GM12878 (cell line): ENCODE measurements around the gene ARMS2. TPM values are rescaled to one million over a fixed set of nuclear protein-coding genes. Genes with fewer than 3 reads are reported as not detected.

Experiments
- ATAC-seq: fragments of 200-7000 bp; cut with Tn5 transposase; 3 replicates; pipeline ENCODE4 v1.9.1; 2020; ENCODE audit warnings: mild to moderate bottlenecking, moderate library complexity
- BruUV-seq: library from RNA; stranded (reverse); fragments of 400-500 nt; replicated peaks from 2 replicates; lab custom pipeline; 2021; lab: Mats Ljungman, UMichigan
- CTCF ChIA-PET: fragments of 300-600 bp; sonication (Branson Sonifier 250); formaldehyde crosslinking; extraction: SDS; loops from one replicate; lab custom pipeline; 2021; ENCODE audit warnings: inconsistent platforms; lab: Yijun Ruan, JAX
- POLR2A ChIA-PET: fragments of 350-600 bp; formaldehyde crosslinking; extraction: SDS; loops from one replicate; lab custom pipeline; 2021; ENCODE audit warnings: inconsistent platforms; lab: Charles Lee
- RAD21 ChIA-PET: fragments of 300-600 bp; sonication (Branson Sonifier 250); formaldehyde crosslinking; loops from one replicate; lab custom pipeline; 2023; ENCODE audit warnings: antibody characterized with exemption; ENCODE audit not compliant: unreplicated experiment; lab: Charles Lee
- SMC1A ChIA-PET: fragments of 300-600 bp; sonication (Branson Sonifier 250); formaldehyde crosslinking; loops from one replicate; lab custom pipeline; 2023; ENCODE audit not compliant: unreplicated experiment, uncharacterized antibody; lab: Charles Lee
- DNase-seq: peaks from one replicate; pipeline ENCODE4 v3.0.0-alpha.2; 2011; ENCODE audit warnings: low read depth, low spot score
- FAIRE-seq: peaks from 3 replicates; lab custom pipeline; 2011; peaks lifted over from hg19 to GRCh38; lab: Jason Lieb, UNC
- H2AFZ ChIP-seq: 2 replicates; pipeline ENCODE4 v1.6.0; 2011; ENCODE audit warnings: low read depth, low read length, control low read depth; ENCODE audit not compliant: control insufficient read depth
- H3K27ac ChIP-seq: 2 replicates; pipeline ENCODE4 v1.5.1; 2011; ENCODE audit warnings: control low read depth; ENCODE audit not compliant: control insufficient read depth, insufficient read depth
- H3K27me3 ChIP-seq, 2 experiments: replicated peaks in 1 of 2; 2 replicates each; pipeline versions ENCODE4 v1.6.0 to v1.6.1; 2011; ENCODE audit warnings: low read length in 1 of 2; ENCODE audit not compliant: control insufficient read depth in 2 of 2, insufficient read depth in 2 of 2
- H3K36me3 ChIP-seq, 2 experiments: 2 replicates each; pipeline ENCODE4 v1.5.1; 2011; ENCODE audit warnings: low read length in 1 of 2; ENCODE audit not compliant: control insufficient read depth in 2 of 2, insufficient read depth in 2 of 2
- H3K4me1 ChIP-seq: 2 replicates; pipeline ENCODE4 v1.6.1; 2011; ENCODE audit warnings: mild to moderate bottlenecking, low read length, moderate library complexity, mixed read lengths; ENCODE audit not compliant: control insufficient read depth, insufficient read depth
- H3K4me2 ChIP-seq: 2 replicates; pipeline ENCODE4 v1.6.0; 2011; ENCODE audit warnings: control low read depth; ENCODE audit not compliant: control insufficient read depth, insufficient read depth
- H3K4me3 ChIP-seq: fragments of 200-600 bp; sonication (generic); 2 replicates; pipeline ENCODE4 v1.5.1; 2016
- H3K79me2 ChIP-seq: 2 replicates; pipeline ENCODE4 v1.6.0; 2011; ENCODE audit warnings: low read length; ENCODE audit not compliant: control insufficient read depth, insufficient read depth
- H3K9ac ChIP-seq: 2 replicates; pipeline ENCODE4 v1.8.0; 2011; ENCODE audit warnings: low read length, control low read depth, mixed read lengths; ENCODE audit not compliant: control insufficient read depth, insufficient read depth
- H3K9me3 ChIP-seq: replicated peaks from 3 replicates; pipeline ENCODE4 v1.5.1; 2011; ENCODE audit warnings: mild to moderate bottlenecking, low read length; ENCODE audit not compliant: control insufficient read depth, insufficient read depth
- H4K20me1 ChIP-seq: 2 replicates; pipeline ENCODE4 v1.6.0; 2011; ENCODE audit not compliant: control insufficient read depth, insufficient read depth
- BRCA1 ChIP-seq: IDR thresholded peaks from 2 replicates; pipeline ENCODE4 v1.6.1; 2011; ENCODE audit warnings: low read depth, low read length, improper control_type of control experiment
- CREB1 ChIP-seq: IDR thresholded peaks from 2 replicates; pipeline ENCODE4 v1.6.1; 2012; ENCODE audit warnings: low read depth, mild to moderate bottlenecking, inconsistent platforms
- IRF3 ChIP-seq: fragments of 450-650 bp; IDR thresholded peaks from 2 replicates; pipeline ENCODE4 v1.6.1; 2014; ENCODE audit warnings: mild to moderate bottlenecking
- KDM1A ChIP-seq: fragments of 200-600 bp; sonication (generic); IDR thresholded peaks from 2 replicates; pipeline ENCODE4 v1.6.1; 2016; ENCODE audit warnings: borderline replicate concordance
- MEF2B ChIP-seq: fragments of 450-650 bp; IDR thresholded peaks from 2 replicates; pipeline ENCODE4 v1.6.1; 2018; ENCODE audit warnings: mild to moderate bottlenecking, moderate library complexity; ENCODE audit not compliant: partially characterized antibody, poor library complexity, severe bottlenecking
- POLR2A ChIP-seq: IDR thresholded peaks from 2 replicates; pipeline ENCODE4 v1.6.1; 2011; ENCODE audit warnings: low read depth, mild to moderate bottlenecking, low read length
- POU2F2 ChIP-seq: IDR thresholded peaks from 3 replicates; pipeline ENCODE4 v1.6.1; 2011; ENCODE audit warnings: low read depth, mild to moderate bottlenecking, low read length, borderline replicate concordance
- RAD51 ChIP-seq: fragments of 450-650 bp; IDR thresholded peaks from 2 replicates; pipeline ENCODE4 v1.6.1; 2016; ENCODE audit warnings: moderate library complexity, mild to moderate bottlenecking, inconsistent platforms
- RELB ChIP-seq: fragments of 450-650 bp; IDR thresholded peaks from 2 replicates; pipeline ENCODE4 v1.6.1; 2017; ENCODE audit warnings: low read depth, mild to moderate bottlenecking, moderate library complexity
- RFX5 ChIP-seq: IDR thresholded peaks from 2 replicates; pipeline ENCODE4 v1.6.1; 2011; ENCODE audit warnings: low read depth, low read length, improper control_type of control experiment
- SMAD1 ChIP-seq: fragments of 450-650 bp; IDR thresholded peaks from 2 replicates; pipeline ENCODE4 v1.6.1; 2018; ENCODE audit warnings: mild to moderate bottlenecking, low read depth; ENCODE audit not compliant: partially characterized antibody
- SP1 ChIP-seq: IDR thresholded peaks from one replicate; pipeline ENCODE4 v1.6.1; 2011; ENCODE audit warnings: low read depth, low read length
- TCF12 ChIP-seq: IDR thresholded peaks from 2 replicates; pipeline ENCODE4 v1.6.1; 2011; ENCODE audit warnings: low read depth, mild to moderate bottlenecking, low read length
- YBX1 ChIP-seq: fragments of 450-650 bp; IDR thresholded peaks from 2 replicates; pipeline ENCODE4 v1.6.1; 2016; ENCODE audit warnings: antibody characterized with exemption
- ZBTB33 ChIP-seq: fragments of 450-650 bp; IDR thresholded peaks from 2 replicates; pipeline ENCODE4 v1.6.1; 2017; ENCODE audit warnings: mild to moderate bottlenecking
- ZBTB40 ChIP-seq: fragments of 450-650 bp; IDR thresholded peaks from 2 replicates; pipeline ENCODE4 v1.6.1; 2016; ENCODE audit warnings: mild to moderate bottlenecking, moderate library complexity, borderline replicate concordance
- ZNF207 ChIP-seq: fragments of 450-650 bp; IDR thresholded peaks from 2 replicates; pipeline ENCODE4 v1.6.1; 2014; ENCODE audit warnings: antibody characterized with exemption, mild to moderate bottlenecking, borderline replicate concordance
- ZZZ3 ChIP-seq: IDR thresholded peaks from 2 replicates; pipeline ENCODE4 v1.6.1; 2011; ENCODE audit warnings: low read depth; ENCODE audit not compliant: control insufficient read depth, insufficient read length
- WGBS: methylation state at CpG from one replicate; pipeline ENCODE4 v1.1.6; 2016; ENCODE audit warnings: low lambda C conversion rate; ENCODE audit not compliant: insufficient replicate concordance, insufficient coverage; ENCODE audit errors: missing lambda C conversion rate; 5-methylcytosine and 5-hydroxymethylcytosine counted together
- in situ Hi-C: fragments of 300-500 bp; cut with MboI; formaldehyde crosslinking; loops from 9 replicates; pipeline ENCODE4 v1.14.3; 2018; ENCODE audit warnings: mixed read lengths
- intact Hi-C: fragments of 100-400 bp; cut with micrococcal nuclease; formaldehyde crosslinking; loops from one replicate; pipeline ENCODE4 v1.14.2; 2022; ENCODE audit not compliant: unreplicated experiment
- polyA plus RNA-seq, 11 experiments: library from polyadenylated mRNA; depleted of rRNA in 4 of 11; unstranded in 6 of 11; stranded (reverse) in 5 of 11; fragments of >200 nt; fragmentation: Nextera tagmentation in 4 of 11; fragmentation: Illumina TruSeq in 1 of 11; extraction: Ambion mirVana in 4 of 11; extraction: Trizol in 1 of 11; gene quantifications; 1 replicate in 1 of 11; 2 replicates in 10 of 11; pipeline versions ENCODE4 v1.2.1 to v1.2.3, GENCODE V29; 2011 to 2016; ENCODE audit warnings: inconsistent platforms in 2 of 11, missing spikeins in 2 of 11, low read depth in 1 of 11
- total RNA-seq, 4 experiments: library from RNA; depleted of rRNA in 3 of 4; stranded (reverse); fragments of >200 nt in 3 of 4; fragmentation: Illumina TruSeq in 1 of 4; extraction: Trizol in 1 of 4; gene quantifications; 2 replicates each; pipeline versions ENCODE4 v1.2.1 to v1.2.3, GENCODE V29; 2013 to 2021

The ARMS2 gene
- total and polyA plus RNA-seq, 10 of the 15 experiments (the other 5 are each of a cell fraction or from before 2014, with no cell fraction given) = not detected

GRCh38 chr10:122460891-122461293, 6.4 kb downstream of the ARMS2 start:
- ChIA-PET RAD21 (no interaction called here), SMC1A (interaction anchor here (0.6 kb wide), 1 partner anchor 109 kb away, joined by 3 read pairs; no protein-coding TSS in a partner anchor), CTCF (no interaction called here), POLR2A (no interaction called here)
- 22% methylated on average over 37 of the region's 40 CpGs for WGBS
- intact Hi-C loops = no loop called here
- BruUV-seq = no TSS peak
- TF ChIP-seq SMAD1 = no peak
- TF ChIP-seq RELB = no peak
- TF ChIP-seq ZZZ3 = no peak
- TF ChIP-seq TCF12 = no peak
- no peak for TF ChIP-seq RAD51
- no peak for TF ChIP-seq POU2F2
- TF ChIP-seq ZBTB33 = no peak
- no peak for TF ChIP-seq MEF2B
- no peak for TF ChIP-seq CREB1
- TF ChIP-seq YBX1 = no peak
- TF ChIP-seq SP1 = no peak
- no peak for TF ChIP-seq POLR2A
- no peak for TF ChIP-seq BRCA1
- no peak for TF ChIP-seq KDM1A
- no peak for TF ChIP-seq ZBTB40
- TF ChIP-seq IRF3 = no peak
- TF ChIP-seq ZNF207 = no peak
- no peak for TF ChIP-seq RFX5
- in situ Hi-C loops = no loop called here
- Histone ChIP-seq H3K27ac (no peak overlapping the region), H3K9me3 (no peaks in the 10 kb centered on the region), H3K4me1 (no peaks in the 10 kb centered on the region), H3K4me2 (no peak overlapping the region), H3K27me3 (peaks cover 1 to 14% of the 10 kb centered on the region in 2 experiments), H3K36me3 (no peaks in the 10 kb centered on the region), H4K20me1 (no peaks in the 10 kb centered on the region), H3K4me3 (no peak overlapping the region), H3K79me2 (no peaks in the 10 kb centered on the region), H3K9ac (no peak overlapping the region), H2AFZ (no peak overlapping the region)
- ATAC-seq (no peak), FAIRE-seq (no peak), DNase-seq (no peak)
